Spleen (tissue), 7 donors: ENCODE measurements around the gene GIPC3.
A peak's percentile ranks its signal among the peaks of the same experiment; 100 is the strongest.

ENCODE experiments used
- CTCF ChIP-seq, 11 experiments: fragments of 200-600 bp in 7 of 11; fragments of 450-650 bp in 4 of 11; sonication (generic) in 4 of 11; IDR thresholded peaks in 8 of 11; conservative IDR thresholded peaks in 3 of 11; 1 replicate in 7 of 11; 2 replicates in 4 of 11; pipeline versions ENCODE4 v1.4.0 to v1.8.0; 2016 to 2021; ENCODE audit warnings: antibody characterized with exemption in 11 of 11, inconsistent platforms in 4 of 11, mild to moderate bottlenecking in 1 of 11
- POLR2A ChIP-seq, 3 donors: fragments of 450-650 bp; IDR thresholded peaks; one replicate each; pipeline ENCODE4 v1.5.1; 2017; ENCODE audit warnings: antibody characterized with exemption in 3 of 3, mild to moderate bottlenecking in 1 of 3
- POLR2AphosphoS5 ChIP-seq, 3 donors: sonication (generic); formaldehyde crosslinking; IDR thresholded peaks; one replicate each; pipeline ENCODE4 v1.5.1; 2017; ENCODE audit warnings: antibody characterized with exemption in 3 of 3
- donor health status: DM: no; HTN: no; CAD: no; lungs with moderate emphysema.
- donor health status: DM: no; HTN: no; CAD: no.
- donor health status: DM: no; HTN: no; CAD: no.

GRCh38 chr19:3537101-3537437 is 48.2 kb upstream of the GIPC3 start:
- TF ChIP-seq CTCF (IDR thresholded peaks at IDR 0.05 in 8 of 11, conservative IDR thresholded peaks at IDR 0.05 in 3 of 11), result no peak
- TF ChIP-seq POLR2AphosphoS5 (IDR thresholded peaks at IDR 0.05), result peak in 2 of 3 donors; percentile 27 to 45
- no peak for TF ChIP-seq POLR2A (IDR thresholded peaks at IDR 0.05)
